PC-3 (cell line): ENCODE results near the gene ZNF341.

Experiments
- EZH2 ChIP-seq: fragments of 300-600 bp; sonication (generic); IDR thresholded peaks from one replicate; pipeline ENCODE4 v1.6.1; 2017; ENCODE audit warnings: antibody characterized with exemption, mild to moderate bottlenecking, low read length; ENCODE audit not compliant: unreplicated experiment
- EZH2phosphoT487 ChIP-seq: fragments of 300-600 bp; sonication (generic); IDR thresholded peaks from 2 replicates; pipeline ENCODE4 v1.6.1; 2018; ENCODE audit warnings: mild to moderate bottlenecking, antibody characterized with exemption, low read length, borderline replicate concordance
- TF ChIP-seq, protein P1 (sequence below): fragments of 300-600 bp; sonication (generic); conservative IDR thresholded peaks from 2 replicates; pipeline ENCODE4 v1.5.1; 2017; ENCODE audit warnings: antibody characterized with exemption, low read depth, mild to moderate bottlenecking, low read length

DNA sequence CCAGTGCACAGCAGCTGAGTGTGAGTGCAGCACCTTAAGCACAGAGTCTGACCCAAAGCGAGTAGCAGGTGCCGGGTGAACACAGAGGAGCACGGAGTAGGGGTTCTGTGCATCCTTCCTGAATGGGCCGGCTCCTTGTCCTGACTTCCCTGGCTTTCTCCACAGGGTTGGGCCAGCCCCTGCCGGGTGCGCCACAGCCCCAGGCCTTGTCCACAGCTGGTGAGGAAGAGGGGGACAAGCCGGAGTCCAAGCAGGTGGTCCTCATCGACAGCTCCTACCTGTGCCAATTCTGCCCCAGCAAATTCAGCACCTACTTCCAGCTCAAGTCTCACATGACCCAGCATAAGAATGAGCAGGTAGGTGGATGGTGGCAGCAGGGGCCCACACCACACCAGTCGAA, 34.9 kb downstream of the ZNF341 start:
- TF ChIP-seq EZH2: no peak
- TF ChIP-seq, protein P1, sequence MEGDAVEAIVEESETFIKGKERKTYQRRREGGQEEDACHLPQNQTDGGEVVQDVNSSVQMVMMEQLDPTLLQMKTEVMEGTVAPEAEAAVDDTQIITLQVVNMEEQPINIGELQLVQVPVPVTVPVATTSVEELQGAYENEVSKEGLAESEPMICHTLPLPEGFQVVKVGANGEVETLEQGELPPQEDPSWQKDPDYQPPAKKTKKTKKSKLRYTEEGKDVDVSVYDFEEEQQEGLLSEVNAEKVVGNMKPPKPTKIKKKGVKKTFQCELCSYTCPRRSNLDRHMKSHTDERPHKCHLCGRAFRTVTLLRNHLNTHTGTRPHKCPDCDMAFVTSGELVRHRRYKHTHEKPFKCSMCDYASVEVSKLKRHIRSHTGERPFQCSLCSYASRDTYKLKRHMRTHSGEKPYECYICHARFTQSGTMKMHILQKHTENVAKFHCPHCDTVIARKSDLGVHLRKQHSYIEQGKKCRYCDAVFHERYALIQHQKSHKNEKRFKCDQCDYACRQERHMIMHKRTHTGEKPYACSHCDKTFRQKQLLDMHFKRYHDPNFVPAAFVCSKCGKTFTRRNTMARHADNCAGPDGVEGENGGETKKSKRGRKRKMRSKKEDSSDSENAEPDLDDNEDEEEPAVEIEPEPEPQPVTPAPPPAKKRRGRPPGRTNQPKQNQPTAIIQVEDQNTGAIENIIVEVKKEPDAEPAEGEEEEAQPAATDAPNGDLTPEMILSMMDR: no peak
- TF ChIP-seq EZH2phosphoT487: no peak
